ENCODE results near the gene SRBD1. TPM values are rescaled to one million over a fixed set of nuclear protein-coding genes. Genes with fewer than 3 reads are reported as not detected.

Gene SRBD1
- total RNA-seq, 1 donor from 2014 or later: 19.3 TPM

DNA sequence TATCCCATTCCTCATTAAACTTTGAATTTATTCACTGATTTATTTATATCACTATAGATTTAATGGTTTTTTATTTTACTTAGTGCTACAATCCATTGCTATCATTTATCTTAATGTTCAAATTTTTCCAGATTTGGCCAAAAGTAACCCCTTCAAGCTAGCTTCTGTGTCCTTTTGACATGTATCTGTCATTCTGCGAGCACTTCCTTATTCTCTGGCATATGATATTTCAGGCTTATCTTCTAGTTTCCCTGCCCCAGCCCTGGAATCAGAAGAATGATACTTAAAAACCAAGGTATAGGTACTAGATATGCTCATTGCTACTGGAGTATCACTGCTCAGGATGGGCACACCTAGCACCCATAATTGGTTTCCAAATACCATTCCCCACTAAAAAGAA is 28.5 kb downstream of the SRBD1 start:
- Mint-ChIP-seq H3K9me3 (no peaks in the 10 kb centered on the region), H3K36me3 (peaks cover 17% of the 10 kb centered on the region), H3K4me1 (ENCODE audit: unreplicated experiment) (no peaks in the 10 kb centered on the region), H3K27ac (no peak overlapping the region), H3K4me3 (no peak overlapping the region), H3K27me3 (no peaks in the 10 kb centered on the region)
- TF ChIP-seq, protein P1, sequence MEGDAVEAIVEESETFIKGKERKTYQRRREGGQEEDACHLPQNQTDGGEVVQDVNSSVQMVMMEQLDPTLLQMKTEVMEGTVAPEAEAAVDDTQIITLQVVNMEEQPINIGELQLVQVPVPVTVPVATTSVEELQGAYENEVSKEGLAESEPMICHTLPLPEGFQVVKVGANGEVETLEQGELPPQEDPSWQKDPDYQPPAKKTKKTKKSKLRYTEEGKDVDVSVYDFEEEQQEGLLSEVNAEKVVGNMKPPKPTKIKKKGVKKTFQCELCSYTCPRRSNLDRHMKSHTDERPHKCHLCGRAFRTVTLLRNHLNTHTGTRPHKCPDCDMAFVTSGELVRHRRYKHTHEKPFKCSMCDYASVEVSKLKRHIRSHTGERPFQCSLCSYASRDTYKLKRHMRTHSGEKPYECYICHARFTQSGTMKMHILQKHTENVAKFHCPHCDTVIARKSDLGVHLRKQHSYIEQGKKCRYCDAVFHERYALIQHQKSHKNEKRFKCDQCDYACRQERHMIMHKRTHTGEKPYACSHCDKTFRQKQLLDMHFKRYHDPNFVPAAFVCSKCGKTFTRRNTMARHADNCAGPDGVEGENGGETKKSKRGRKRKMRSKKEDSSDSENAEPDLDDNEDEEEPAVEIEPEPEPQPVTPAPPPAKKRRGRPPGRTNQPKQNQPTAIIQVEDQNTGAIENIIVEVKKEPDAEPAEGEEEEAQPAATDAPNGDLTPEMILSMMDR (conservative IDR thresholded peaks at IDR 0.05): no peak
- no peak for DNase-seq (ENCODE audit: extremely low spot score, unreplicated experiment)

DNA sequence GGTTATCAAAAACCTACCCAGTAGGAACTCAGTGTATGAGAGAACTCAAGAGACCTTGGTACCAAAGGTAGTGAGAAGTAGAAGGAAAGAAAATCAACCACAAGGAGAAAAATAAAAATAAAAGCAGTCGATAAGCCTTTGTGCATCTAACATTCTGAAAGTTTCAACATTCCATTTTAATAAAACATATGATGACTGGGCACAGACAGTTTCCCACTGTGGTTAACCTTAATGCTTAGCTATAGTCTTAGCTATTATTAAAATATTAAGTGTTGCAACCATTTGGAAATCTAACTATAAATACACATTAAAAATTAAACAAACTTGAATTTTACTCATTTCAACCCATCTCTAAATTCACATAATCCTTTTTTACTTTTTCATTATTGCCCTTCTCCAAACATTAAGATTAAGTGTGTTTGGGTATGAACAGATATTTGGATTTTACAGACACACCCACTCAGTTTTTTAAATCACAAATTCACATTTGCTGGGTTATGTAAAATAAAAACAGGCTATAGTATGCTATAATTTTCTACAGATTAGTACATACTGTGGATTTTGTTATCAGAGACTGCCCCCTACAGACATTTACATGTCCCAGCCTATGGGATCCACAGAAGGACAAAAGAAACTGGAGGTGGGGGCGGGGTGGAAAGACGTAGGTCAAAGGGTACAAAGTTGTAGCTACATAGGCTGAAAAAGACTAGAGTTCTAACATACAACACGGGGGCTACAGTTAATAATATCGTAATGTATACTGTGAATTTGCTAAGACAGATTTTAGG is 32.8 kb downstream of the SRBD1 start:
- Mint-ChIP-seq H3K27ac (no peak overlapping the region), H3K9me3 (no peaks in the 10 kb centered on the region), H3K36me3 (peaks cover 29% of the 10 kb centered on the region), H3K4me1 (ENCODE audit: unreplicated experiment) (no peaks in the 10 kb centered on the region), H3K27me3 (no peaks in the 10 kb centered on the region), H3K4me3 (no peak overlapping the region)
- DNase-seq (ENCODE audit: extremely low spot score, unreplicated experiment): no peak
- TF ChIP-seq, protein P1 (conservative IDR thresholded peaks at IDR 0.05): peak; percentile 53

DNA sequence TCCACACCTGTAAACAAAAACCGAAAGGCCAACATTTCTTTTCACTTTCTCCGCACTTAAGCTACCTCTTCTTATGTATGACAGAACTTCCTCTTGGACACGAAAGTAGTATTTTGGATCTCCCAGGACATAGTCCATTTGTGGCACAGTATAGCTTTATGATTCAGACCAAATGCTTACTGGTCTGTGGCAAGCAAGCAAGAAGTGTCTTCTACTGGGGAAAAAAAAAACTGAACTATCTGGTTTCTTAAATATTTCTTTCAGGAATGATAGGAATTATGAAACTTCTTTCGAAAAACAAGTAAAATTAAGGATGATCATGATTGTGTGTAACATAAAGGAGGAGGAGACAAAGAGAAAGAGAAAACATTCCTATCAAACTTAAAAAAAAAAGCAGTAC is 33.6 kb downstream of the SRBD1 start:
- Mint-ChIP-seq H3K4me1 (ENCODE audit: unreplicated experiment) (no peaks in the 10 kb centered on the region), H3K36me3 (peaks cover 33% of the 10 kb centered on the region), H3K9me3 (no peaks in the 10 kb centered on the region), H3K27ac (no peak overlapping the region), H3K4me3 (no peak overlapping the region), H3K27me3 (no peaks in the 10 kb centered on the region)
- DNase-seq (ENCODE audit: extremely low spot score, unreplicated experiment): no peak
- TF ChIP-seq, protein P1 (conservative IDR thresholded peaks at IDR 0.05): no peak

DNA sequence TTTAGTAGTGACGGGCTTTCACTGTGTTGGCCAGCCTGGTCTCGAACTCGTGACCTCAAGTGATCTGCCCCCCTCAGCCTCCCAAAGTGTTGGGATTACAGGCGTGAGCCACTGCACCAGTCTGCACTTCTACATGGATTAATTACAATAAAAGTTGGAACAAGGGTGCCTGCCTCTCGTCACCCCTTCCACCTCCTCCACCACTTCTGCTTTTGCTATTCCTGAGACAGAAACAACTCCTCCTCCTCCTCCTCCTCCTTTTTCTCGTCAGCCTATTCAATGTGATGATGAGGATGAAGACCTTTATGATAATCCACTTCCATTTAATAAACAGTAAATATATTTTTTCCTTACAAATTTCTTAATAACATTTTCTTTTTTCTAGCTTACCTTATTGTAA is 35.2 kb downstream of the SRBD1 start:
- peaks cover 34% of the 10 kb centered on the region for H3K36me3 Mint-ChIP-seq
- peaks cover 6% of the 10 kb centered on the region for H3K9me3 Mint-ChIP-seq
- DNase-seq (ENCODE audit: extremely low spot score, unreplicated experiment): no peak
- no peaks in the 10 kb centered on the region for H3K27me3 Mint-ChIP-seq
- no peak overlapping the region for H3K4me3 Mint-ChIP-seq
- no peaks in the 10 kb centered on the region for H3K4me1 Mint-ChIP-seq (ENCODE audit: unreplicated experiment)
- no peak overlapping the region for H3K27ac Mint-ChIP-seq
- TF ChIP-seq, protein P1 (conservative IDR thresholded peaks at IDR 0.05): no peak

DNA sequence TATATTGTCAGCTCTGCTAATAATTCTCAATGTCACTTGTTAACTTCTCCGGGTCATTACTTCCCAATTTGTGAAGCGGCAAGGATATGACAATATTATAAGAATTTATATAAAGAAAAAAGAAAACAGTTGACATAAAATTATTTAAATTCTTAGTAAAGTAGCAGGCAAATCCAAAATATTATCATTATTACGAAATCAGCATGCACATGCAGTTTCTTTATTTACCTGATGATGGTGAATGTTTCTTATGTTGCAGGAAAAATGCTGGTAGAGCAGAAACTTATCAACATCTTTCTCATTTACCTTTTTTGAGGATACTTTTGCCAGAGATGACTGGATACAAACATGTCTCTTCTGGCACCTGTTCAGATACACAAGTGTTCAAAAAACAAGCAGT is 38.1 kb downstream of the SRBD1 start:
- TF ChIP-seq, protein P1 (conservative IDR thresholded peaks at IDR 0.05): no peak
- Mint-ChIP-seq H3K27me3 (no peaks in the 10 kb centered on the region), H3K9me3 (peaks cover 6% of the 10 kb centered on the region), H3K27ac (no peak overlapping the region), H3K4me1 (ENCODE audit: unreplicated experiment) (peaks cover 5% of the 10 kb centered on the region), H3K36me3 (peaks cover 34% of the 10 kb centered on the region), H3K4me3 (no peak overlapping the region)
- no peak for DNase-seq (ENCODE audit: extremely low spot score, unreplicated experiment)
